ENCODE results near the gene KLC1. TPM values are rescaled to one million over a fixed set of nuclear protein-coding genes. Genes with fewer than 3 reads are reported as not detected.

The KLC1 gene
- total RNA-seq, 1 donor from 2014 or later, result 266 TPM

GRCh38 chr14:103621860-103622259 lies 7.2 kb upstream of the KLC1 start:
- no peak for TF ChIP-seq CTCF (IDR thresholded peaks at IDR 0.05; ENCODE audit: insufficient read depth, low read length, poor library complexity, severe bottlenecking)
- Histone ChIP-seq H3K27me3 (ENCODE audit: control insufficient read depth, insufficient read depth, low read length) (no peaks in the 10 kb centered on the region), H3K4me3 (ENCODE audit: low read depth, low read length) (no peak overlapping the region), H3K36me3 (ENCODE audit: control insufficient read depth, insufficient read depth, low read length) (no peaks in the 10 kb centered on the region)
- no peak for DNase-seq (ENCODE audit: low read depth)

GRCh38 chr14:103623308-103623707 lies 5.7 kb upstream of the KLC1 start:
- no peak overlapping the region for H3K4me3 ChIP-seq (ENCODE audit: low read depth, low read length)
- no peaks in the 10 kb centered on the region for H3K36me3 ChIP-seq (ENCODE audit: control insufficient read depth, insufficient read depth, low read length)
- DNase-seq (ENCODE audit: low read depth), result no peak
- TF ChIP-seq CTCF (IDR thresholded peaks at IDR 0.05; ENCODE audit: insufficient read depth, low read length, poor library complexity, severe bottlenecking), result no peak
- H3K27me3 ChIP-seq (ENCODE audit: control insufficient read depth, insufficient read depth, low read length), result no peaks in the 10 kb centered on the region

GRCh38 chr14:103623883-103624482 lies 5.0 kb upstream of the KLC1 start:
- no peak for DNase-seq (ENCODE audit: low read depth)
- no peaks in the 10 kb centered on the region for H3K27me3 ChIP-seq (ENCODE audit: control insufficient read depth, insufficient read depth, low read length)
- H3K4me3 ChIP-seq (ENCODE audit: low read depth, low read length), result no peak overlapping the region
- TF ChIP-seq CTCF (IDR thresholded peaks at IDR 0.05; ENCODE audit: insufficient read depth, low read length, poor library complexity, severe bottlenecking), result no peak
- H3K36me3 ChIP-seq (ENCODE audit: control insufficient read depth, insufficient read depth, low read length), result no peaks in the 10 kb centered on the region

- no peaks in the 10 kb centered on the region for H3K27me3 ChIP-seq (ENCODE audit: control insufficient read depth, insufficient read depth, low read length)
- H3K4me3 ChIP-seq (ENCODE audit: low read depth, low read length), result no peak overlapping the region
- DNase-seq (ENCODE audit: low read depth), result peak; percentile 35
- no peaks in the 10 kb centered on the region for H3K36me3 ChIP-seq (ENCODE audit: control insufficient read depth, insufficient read depth, low read length)
- TF ChIP-seq CTCF (IDR thresholded peaks at IDR 0.05; ENCODE audit: insufficient read depth, low read length, poor library complexity, severe bottlenecking), result no peak
Measured at GRCh38 chr14:103624860-103625259, 4.2 kb upstream of the KLC1 start.

- Histone ChIP-seq H3K27me3 (ENCODE audit: control insufficient read depth, insufficient read depth, low read length) (no peaks in the 10 kb centered on the region), H3K4me3 (ENCODE audit: low read depth, low read length) (no peak overlapping the region), H3K36me3 (ENCODE audit: control insufficient read depth, insufficient read depth, low read length) (no peaks in the 10 kb centered on the region)
- TF ChIP-seq CTCF (IDR thresholded peaks at IDR 0.05; ENCODE audit: insufficient read depth, low read length, poor library complexity, severe bottlenecking), result no peak
- no peak for DNase-seq (ENCODE audit: low read depth)
Measured at GRCh38 chr14:103625356-103626095, 3.5 kb upstream of the KLC1 start.

Measured in kidney epithelial cell (primary cell).